ENCODE results near the gene SLCO4A1.

SLCO4A1 gene

GRCh38 chr20:62714799-62715198 is 72.5 kb downstream of the SLCO4A1 start:
- DNase-seq (ENCODE audit: low read depth in 2 of 2) = no peak

GRCh38 chr20:62715201-62715600 is 72.9 kb downstream of the SLCO4A1 start:
- DNase-seq (ENCODE audit: low read depth in 2 of 2) = no peak

GRCh38 chr20:62716198-62716940 is 74.1 kb downstream of the SLCO4A1 start:
- peak; percentile 21 to 25 for DNase-seq (ENCODE audit: low read depth in 2 of 2)

GRCh38 chr20:62716941-62717310 is 74.6 kb downstream of the SLCO4A1 start:
- no peak for DNase-seq (ENCODE audit: low read depth in 2 of 2)

GRCh38 chr20:62717933-62718332 is 75.6 kb downstream of the SLCO4A1 start:
- no peak for DNase-seq (ENCODE audit: low read depth in 2 of 2)

GRCh38 chr20:62718546-62718945 is 76.2 kb downstream of the SLCO4A1 start:
- DNase-seq (ENCODE audit: low read depth in 2 of 2) = no peak

GRCh38 chr20:62719250-62719935 is 77.1 kb downstream of the SLCO4A1 start:
- DNase-seq (ENCODE audit: low read depth in 2 of 2) = no peak

Data from stimulated activated CD8-positive, alpha-beta memory T cell treated with anti-CD3 and anti-CD28 coated beads, Interleukin-15, amount 100 ng/mL, for 4 hours (primary cell).